Fibroblast of villous mesenchyme (primary cell): ENCODE results near the gene PPP2R5E. TPM values are rescaled to one million over a fixed set of nuclear protein-coding genes. Genes with fewer than 3 reads are reported as not detected.

Source experiments
- DNase-seq: peaks from one replicate; pipeline ENCODE4 v3.0.0-alpha.2; 2010; ENCODE audit warnings: low read depth
- H3K4me3 ChIP-seq: 2 replicates; pipeline ENCODE4 v1.5.1; 2011; ENCODE audit warnings: low read depth, mild to moderate bottlenecking, low read length
- CTCF ChIP-seq: IDR thresholded peaks from 2 replicates; pipeline ENCODE4 v1.5.1; 2012; ENCODE audit warnings: low read depth, mild to moderate bottlenecking, low read length; ENCODE audit not compliant: insufficient read depth
- total RNA-seq: library from RNA; depleted of rRNA; stranded (reverse); fragments of >200 nt; gene quantifications from 2 replicates; pipeline ENCODE4 v1.2.3, GENCODE V29; 2012

Gene PPP2R5E
- total RNA-seq, 1 donor = 32.4 TPM

DNA sequence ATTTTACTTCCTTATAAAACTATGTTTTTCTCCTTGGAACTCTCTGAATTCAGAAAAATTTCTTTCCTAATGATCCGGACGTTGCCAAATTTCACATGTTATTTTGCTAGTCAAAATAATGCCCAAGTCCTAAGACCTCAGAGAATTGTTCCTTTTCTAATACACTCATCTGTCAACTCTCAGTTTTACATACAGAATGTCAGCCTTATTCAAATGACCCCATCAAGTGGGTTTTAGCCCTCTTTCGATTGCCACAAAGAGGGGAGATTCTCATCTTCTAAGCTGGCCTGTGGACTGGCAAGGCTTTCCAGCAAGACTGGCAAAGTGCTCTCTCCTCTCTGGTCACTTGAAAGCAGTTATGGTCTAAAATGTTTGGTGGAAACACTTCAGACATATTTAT, 125.2 kb downstream of the PPP2R5E start:
- no peak for DNase-seq
- no peak for TF ChIP-seq CTCF
- H3K4me3 ChIP-seq = no peak overlapping the region

- no peak for DNase-seq
- no peak for TF ChIP-seq CTCF
- no peak overlapping the region for H3K4me3 ChIP-seq
Measured at GRCh38 chr14:63413009-63413408, 130.2 kb downstream of the PPP2R5E start.

GRCh38 chr14:63406333-63406732, 136.8 kb downstream of the PPP2R5E start:
- TF ChIP-seq CTCF = no peak
- no peak for DNase-seq
- H3K4me3 ChIP-seq = no peak overlapping the region

- TF ChIP-seq CTCF = no peak
- no peak overlapping the region for H3K4me3 ChIP-seq
- no peak for DNase-seq
Measured at GRCh38 chr14:63405715-63406114, 137.5 kb downstream of the PPP2R5E start.

- no peak overlapping the region for H3K4me3 ChIP-seq
- TF ChIP-seq CTCF = no peak
- DNase-seq = no peak
Measured at GRCh38 chr14:63404906-63405305, 138.3 kb downstream of the PPP2R5E start.

GRCh38 chr14:63401646-63402045, 141.5 kb downstream of the PPP2R5E start:
- no peak for DNase-seq
- TF ChIP-seq CTCF = no peak
- H3K4me3 ChIP-seq = no peak overlapping the region

DNA sequence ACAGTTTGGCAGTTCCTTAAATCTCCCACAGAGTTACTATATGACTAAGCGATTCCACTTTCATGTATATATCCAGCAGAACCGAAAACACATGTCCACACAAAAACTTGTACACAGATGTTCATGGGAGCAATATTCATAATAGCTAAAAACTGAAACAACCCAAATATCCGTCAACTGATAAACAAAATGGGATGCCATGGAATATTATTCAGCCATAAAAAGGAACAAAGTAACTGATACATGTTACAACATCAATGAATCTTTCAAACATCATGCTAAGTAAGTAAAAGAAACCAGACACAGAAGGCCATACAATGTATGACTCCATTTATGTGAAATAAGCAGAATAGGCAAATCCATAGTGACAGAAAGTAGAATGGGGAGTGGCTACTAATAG, 144.2 kb downstream of the PPP2R5E start:
- no peak for DNase-seq
- no peak for TF ChIP-seq CTCF
- H3K4me3 ChIP-seq = no peak overlapping the region
